ENCODE data around the gene SLC16A3.
"Not testable (repeated sequence)": the region's sequence is repeated elsewhere in the genome, so short reads cannot be mapped to it uniquely, and the experiment has no call there.

Gene SLC16A3

DNA sequence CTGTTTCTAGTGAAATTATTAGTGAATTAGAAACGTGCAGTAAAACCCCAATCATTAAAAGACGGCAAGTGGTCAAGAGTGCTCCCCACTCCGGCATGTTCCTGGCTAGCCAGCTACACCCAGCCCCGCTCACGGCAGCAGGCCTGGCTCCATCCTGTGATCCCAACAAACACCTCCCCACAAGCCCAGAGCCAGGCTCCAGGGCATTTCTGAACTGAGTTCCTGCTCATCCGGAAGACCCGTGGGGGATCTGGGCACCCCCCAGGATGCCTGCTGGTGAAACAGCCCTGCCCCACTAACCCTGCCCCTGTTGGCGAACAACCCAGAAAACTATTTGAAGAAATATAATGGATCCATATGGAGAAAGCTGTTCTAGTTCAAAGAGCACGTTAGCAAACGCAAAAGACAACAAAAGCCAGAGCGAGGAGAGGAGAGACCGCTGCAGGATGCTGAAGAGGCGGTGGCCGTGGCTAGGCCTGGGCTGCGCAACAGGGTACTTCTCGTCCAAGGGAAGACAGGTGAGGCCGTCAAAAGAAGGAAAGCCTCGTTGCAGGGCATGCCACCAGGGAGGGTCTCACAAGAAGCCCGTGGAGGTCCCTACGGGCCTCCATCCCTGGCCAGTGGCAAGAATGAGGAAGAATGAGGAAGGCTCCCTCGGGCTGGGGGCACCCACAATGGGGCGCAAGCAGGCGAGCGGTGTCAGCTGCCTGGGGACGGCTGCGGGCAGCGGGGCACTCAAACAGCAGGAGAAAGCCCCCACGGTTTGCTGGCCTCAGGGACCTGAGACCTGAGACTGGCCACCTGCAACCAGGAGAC is 19.2 kb downstream of the SLC16A3 start:
- no peak for DNase-seq

- DNase-seq, result no peak
Observed at GRCh38 chr17:82248815-82249674, 20.2 kb downstream of the SLC16A3 start.

- DNase-seq, result no peak
Observed at GRCh38 chr17:82249896-82250581, 21.2 kb downstream of the SLC16A3 start.

- no peak for DNase-seq
Observed at GRCh38 chr17:82250868-82251500, 22.1 kb downstream of the SLC16A3 start.

DNA sequence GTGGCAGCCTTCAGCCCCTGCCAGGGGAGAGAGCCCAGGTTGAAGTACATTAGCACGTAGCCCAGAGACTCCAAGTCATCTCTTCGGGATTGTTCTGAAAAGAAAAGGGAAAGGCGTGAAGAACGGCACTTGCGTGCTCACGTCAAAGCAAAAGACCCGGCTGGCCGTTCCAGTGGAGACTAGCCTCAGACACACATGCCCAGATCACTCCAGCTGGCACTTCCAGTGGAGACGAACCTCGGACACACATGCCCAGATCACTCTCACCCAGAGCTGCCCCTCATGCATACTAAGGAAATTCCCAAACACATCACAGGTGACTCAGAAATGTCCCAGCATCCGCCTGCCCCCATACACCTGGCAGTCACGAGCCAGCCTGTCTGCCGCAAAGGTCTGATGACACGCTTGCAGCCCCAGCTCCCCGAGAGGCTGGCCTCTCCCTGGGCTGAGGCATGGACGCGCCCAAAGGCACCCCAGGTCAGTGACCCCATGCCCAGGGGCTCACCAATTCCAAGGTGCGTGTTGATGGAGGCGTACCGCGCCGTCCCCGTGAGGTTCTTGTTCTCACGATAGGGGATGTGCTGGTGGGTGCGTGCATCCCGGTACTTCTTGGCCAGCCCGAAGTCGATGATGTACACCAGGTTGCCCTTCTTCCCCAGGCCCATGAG is 23.8 kb downstream of the SLC16A3 start:
- no peak for DNase-seq

- no peak for DNase-seq
Observed at GRCh38 chr17:82253179-82253544, 24.3 kb downstream of the SLC16A3 start.

DNA sequence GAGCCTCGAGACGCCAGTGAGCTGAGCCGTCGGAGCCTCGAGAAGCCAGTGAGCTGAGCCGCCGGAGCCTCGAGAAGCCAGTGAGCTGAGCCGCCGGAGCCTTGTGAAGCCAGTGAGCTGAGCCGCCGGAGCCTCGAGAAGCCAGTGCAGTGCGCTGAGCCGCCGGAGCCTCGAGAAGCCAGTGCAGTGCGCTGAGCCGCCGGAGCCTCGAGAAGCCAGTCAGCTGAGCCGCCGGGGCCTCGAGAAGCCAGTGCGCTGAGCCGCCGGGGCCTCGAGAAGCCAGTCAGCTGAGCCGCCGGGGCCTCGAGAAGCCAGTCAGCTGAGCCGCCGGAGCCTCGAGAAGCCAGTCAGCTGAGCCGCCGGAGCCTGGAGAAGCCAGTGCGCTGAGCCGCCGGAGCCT is 25.3 kb downstream of the SLC16A3 start:
- not testable (repeated sequence) for DNase-seq

DNA sequence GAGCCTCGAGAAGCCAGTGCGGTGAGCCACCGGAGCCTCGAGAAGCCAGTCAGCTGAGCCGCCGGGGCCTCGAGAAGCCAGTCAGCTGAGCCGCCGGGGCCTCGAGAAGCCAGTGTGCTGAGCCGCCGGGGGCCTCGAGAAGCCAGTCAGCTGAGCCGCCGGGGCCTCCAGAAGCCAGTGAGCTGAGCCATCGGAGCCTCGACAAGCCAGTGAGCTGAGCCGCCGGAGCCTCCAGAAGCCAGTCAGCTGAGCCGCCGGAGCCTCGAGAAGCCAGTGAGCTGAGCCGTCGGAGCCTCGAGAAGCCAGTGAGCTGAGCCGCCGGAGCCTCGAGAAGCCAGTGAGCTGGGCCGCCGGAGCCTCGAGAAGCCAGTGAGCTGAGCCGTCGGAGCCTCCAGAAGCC is 25.9 kb downstream of the SLC16A3 start:
- not testable (repeated sequence) for DNase-seq

DNA sequence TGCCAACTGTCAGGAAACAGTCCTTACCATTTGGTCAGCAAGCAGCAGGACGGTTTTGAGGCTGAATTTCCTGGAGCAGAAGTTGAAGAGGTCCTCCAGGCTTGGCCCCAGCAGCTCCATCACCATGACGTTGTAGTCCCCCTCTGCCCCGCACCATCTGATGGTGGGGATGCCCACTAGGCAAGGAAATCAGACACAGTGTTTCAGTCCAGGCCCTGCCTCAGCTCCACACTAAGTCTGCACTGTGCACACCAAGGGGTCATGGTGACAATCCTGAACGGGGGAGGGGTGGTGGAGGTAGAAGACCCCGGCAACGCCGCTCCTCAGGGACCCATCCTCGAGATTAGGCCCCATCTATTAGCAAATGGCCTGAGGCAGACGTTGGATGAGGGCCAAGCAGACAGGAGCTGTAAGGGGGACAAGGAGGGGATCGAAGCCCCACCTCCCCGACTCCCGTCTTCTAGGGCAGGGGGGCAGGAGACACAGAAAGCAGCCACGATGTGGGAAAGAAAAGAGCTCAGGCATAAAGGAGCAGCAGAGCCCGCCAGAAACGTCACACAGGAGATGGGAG is 26.6 kb downstream of the SLC16A3 start:
- DNase-seq, result no peak

- DNase-seq, result no peak
Observed at GRCh38 chr17:82256242-82256885, 27.5 kb downstream of the SLC16A3 start.

- no peak for DNase-seq
Observed at GRCh38 chr17:82257473-82257872, 28.6 kb downstream of the SLC16A3 start.

GRCh38 chr17:82258555-82258954 is 29.7 kb downstream of the SLC16A3 start:
- no peak for DNase-seq

GRCh38 chr17:82259972-82260961 is 31.4 kb downstream of the SLC16A3 start:
- DNase-seq, result not testable (repeated sequence)

- DNase-seq, result no peak
Observed at GRCh38 chr17:82262344-82262743, 33.5 kb downstream of the SLC16A3 start.

GRCh38 chr17:82263641-82264040 is 34.8 kb downstream of the SLC16A3 start:
- DNase-seq, result no peak

- no peak for DNase-seq
Observed at GRCh38 chr17:82266142-82266541, 37.3 kb downstream of the SLC16A3 start.

- DNase-seq, result no peak
Observed at GRCh38 chr17:82267575-82268379, 38.9 kb downstream of the SLC16A3 start.

- no peak for DNase-seq
Observed at GRCh38 chr17:82269138-82269881, 40.5 kb downstream of the SLC16A3 start.

Data from NCI-H1417 treated with DMSO at 0.1 percent for 48 hours (cell line).